ENCODE measurements around the gene SH3PXD2A.

Gene SH3PXD2A

GRCh38 chr10:103723557-103723956, 131.8 kb downstream of the SH3PXD2A start:
- Histone ChIP-seq H3K27ac (ENCODE audit: low read depth, low read length) (no peak overlapping the region), H3K9me3 (ENCODE audit: low read length) (no peaks in the 10 kb centered on the region), H3K4me3 (ENCODE audit: low read depth in 1 of 2, low read length in 2 of 2) (no peak overlapping the region), H3K4me1 (ENCODE audit: insufficient read depth, low read length) (peaks cover 13% of the 10 kb centered on the region), H3K36me3 (ENCODE audit: insufficient read depth, low read length) (peaks cover 17% of the 10 kb centered on the region), H3K27me3 (ENCODE audit: control insufficient read depth in 1 of 2, insufficient read depth in 2 of 2, low read length in 2 of 2) (no peaks in the 10 kb centered on the region), H3K9ac (ENCODE audit: low read length) (no peak overlapping the region)

GRCh38 chr10:103722632-103723031, 132.7 kb downstream of the SH3PXD2A start:
- Histone ChIP-seq H3K4me1 (ENCODE audit: insufficient read depth, low read length) (peaks cover 8% of the 10 kb centered on the region), H3K4me3 (ENCODE audit: low read depth in 1 of 2, low read length in 2 of 2) (no peak overlapping the region), H3K36me3 (ENCODE audit: insufficient read depth, low read length) (peaks cover 17% of the 10 kb centered on the region)

GRCh38 chr10:103720964-103721335, 134.4 kb downstream of the SH3PXD2A start:
- Histone ChIP-seq H3K27ac (ENCODE audit: low read depth, low read length) (no peak overlapping the region), H3K36me3 (ENCODE audit: insufficient read depth, low read length) (peaks cover 17% of the 10 kb centered on the region), H3K4me1 (ENCODE audit: insufficient read depth, low read length) (no peaks in the 10 kb centered on the region), H3K4me3 (ENCODE audit: low read depth in 1 of 2, low read length in 2 of 2) (no peak overlapping the region), H3K9ac (ENCODE audit: low read length) (no peak overlapping the region), H3K27me3 (ENCODE audit: control insufficient read depth in 1 of 2, insufficient read depth in 2 of 2, low read length in 2 of 2) (no peaks in the 10 kb centered on the region), H3K9me3 (ENCODE audit: low read length) (no peaks in the 10 kb centered on the region)

More at GRCh38 chr10:103722632-103723031, 132.7 kb downstream of the SH3PXD2A start:
- no peak overlapping the region for H3K9ac ChIP-seq (ENCODE audit: low read length)
- H3K27ac ChIP-seq (ENCODE audit: low read depth, low read length), result no peak overlapping the region
- H3K27me3 ChIP-seq (ENCODE audit: control insufficient read depth in 1 of 2, insufficient read depth in 2 of 2, low read length in 2 of 2), result no peaks in the 10 kb centered on the region
- H3K9me3 ChIP-seq (ENCODE audit: low read length), result no peaks in the 10 kb centered on the region

GRCh38 chr10:103720328-103720963, 134.9 kb downstream of the SH3PXD2A start:
- Histone ChIP-seq H3K27me3 (ENCODE audit: control insufficient read depth in 1 of 2, insufficient read depth in 2 of 2, low read length in 2 of 2) (no peaks in the 10 kb centered on the region), H3K4me1 (ENCODE audit: insufficient read depth, low read length) (no peaks in the 10 kb centered on the region), H3K9ac (ENCODE audit: low read length) (no peak overlapping the region), H3K27ac (ENCODE audit: low read depth, low read length) (no peak overlapping the region), H3K36me3 (ENCODE audit: insufficient read depth, low read length) (peaks cover 17% of the 10 kb centered on the region), H3K4me3 (ENCODE audit: low read depth in 1 of 2, low read length in 2 of 2) (no peak overlapping the region), H3K9me3 (ENCODE audit: low read length) (no peaks in the 10 kb centered on the region)

GRCh38 chr10:103719036-103719435, 136.3 kb downstream of the SH3PXD2A start:
- no peak overlapping the region for H3K27ac ChIP-seq (ENCODE audit: low read depth, low read length)
- no peak overlapping the region for H3K9ac ChIP-seq (ENCODE audit: low read length)
- no peak overlapping the region for H3K4me3 ChIP-seq (ENCODE audit: low read depth in 1 of 2, low read length in 2 of 2)
- H3K27me3 ChIP-seq (ENCODE audit: control insufficient read depth in 1 of 2, insufficient read depth in 2 of 2, low read length in 2 of 2), result no peaks in the 10 kb centered on the region
- peaks cover 12% of the 10 kb centered on the region for H3K36me3 ChIP-seq (ENCODE audit: insufficient read depth, low read length)
- H3K4me1 ChIP-seq (ENCODE audit: insufficient read depth, low read length), result no peaks in the 10 kb centered on the region
- no peaks in the 10 kb centered on the region for H3K9me3 ChIP-seq (ENCODE audit: low read length)

DNA sequence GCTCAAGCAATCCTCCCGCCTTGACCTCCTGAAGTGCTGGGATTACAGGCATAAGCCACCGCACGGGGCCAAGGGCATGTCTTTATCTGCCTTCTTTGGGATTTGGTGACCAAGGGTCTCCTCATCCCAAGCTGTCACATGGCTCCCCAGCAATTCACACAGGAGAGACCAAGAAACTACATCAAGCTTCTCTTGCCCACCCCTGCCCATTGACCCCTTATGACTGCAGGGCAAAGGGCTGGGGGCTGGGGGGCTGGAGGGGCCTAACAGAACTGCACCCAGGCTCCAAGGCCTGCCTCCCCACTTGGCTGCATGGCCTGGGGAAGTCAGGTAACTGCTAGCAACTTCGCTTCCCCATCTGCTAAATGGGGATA, 137.1 kb downstream of the SH3PXD2A start:
- Histone ChIP-seq H3K27ac (ENCODE audit: low read depth, low read length) (no peak overlapping the region), H3K4me1 (ENCODE audit: insufficient read depth, low read length) (no peaks in the 10 kb centered on the region), H3K27me3 (ENCODE audit: control insufficient read depth in 1 of 2, insufficient read depth in 2 of 2, low read length in 2 of 2) (no peaks in the 10 kb centered on the region), H3K9me3 (ENCODE audit: low read length) (no peaks in the 10 kb centered on the region), H3K4me3 (ENCODE audit: low read depth in 1 of 2, low read length in 2 of 2) (no peak overlapping the region), H3K9ac (ENCODE audit: low read length) (no peak overlapping the region), H3K36me3 (ENCODE audit: insufficient read depth, low read length) (peaks cover 12% of the 10 kb centered on the region)

GRCh38 chr10:103717341-103718246, 137.8 kb downstream of the SH3PXD2A start:
- Histone ChIP-seq H3K9ac (ENCODE audit: low read length) (no peak overlapping the region), H3K4me1 (ENCODE audit: insufficient read depth, low read length) (peaks cover 2% of the 10 kb centered on the region), H3K27me3 (ENCODE audit: control insufficient read depth in 1 of 2, insufficient read depth in 2 of 2, low read length in 2 of 2) (no peaks in the 10 kb centered on the region), H3K27ac (ENCODE audit: low read depth, low read length) (no peak overlapping the region), H3K4me3 (ENCODE audit: low read depth in 1 of 2, low read length in 2 of 2) (no peak overlapping the region), H3K36me3 (ENCODE audit: insufficient read depth, low read length) (peaks cover 5% of the 10 kb centered on the region), H3K9me3 (ENCODE audit: low read length) (no peaks in the 10 kb centered on the region)

DNA sequence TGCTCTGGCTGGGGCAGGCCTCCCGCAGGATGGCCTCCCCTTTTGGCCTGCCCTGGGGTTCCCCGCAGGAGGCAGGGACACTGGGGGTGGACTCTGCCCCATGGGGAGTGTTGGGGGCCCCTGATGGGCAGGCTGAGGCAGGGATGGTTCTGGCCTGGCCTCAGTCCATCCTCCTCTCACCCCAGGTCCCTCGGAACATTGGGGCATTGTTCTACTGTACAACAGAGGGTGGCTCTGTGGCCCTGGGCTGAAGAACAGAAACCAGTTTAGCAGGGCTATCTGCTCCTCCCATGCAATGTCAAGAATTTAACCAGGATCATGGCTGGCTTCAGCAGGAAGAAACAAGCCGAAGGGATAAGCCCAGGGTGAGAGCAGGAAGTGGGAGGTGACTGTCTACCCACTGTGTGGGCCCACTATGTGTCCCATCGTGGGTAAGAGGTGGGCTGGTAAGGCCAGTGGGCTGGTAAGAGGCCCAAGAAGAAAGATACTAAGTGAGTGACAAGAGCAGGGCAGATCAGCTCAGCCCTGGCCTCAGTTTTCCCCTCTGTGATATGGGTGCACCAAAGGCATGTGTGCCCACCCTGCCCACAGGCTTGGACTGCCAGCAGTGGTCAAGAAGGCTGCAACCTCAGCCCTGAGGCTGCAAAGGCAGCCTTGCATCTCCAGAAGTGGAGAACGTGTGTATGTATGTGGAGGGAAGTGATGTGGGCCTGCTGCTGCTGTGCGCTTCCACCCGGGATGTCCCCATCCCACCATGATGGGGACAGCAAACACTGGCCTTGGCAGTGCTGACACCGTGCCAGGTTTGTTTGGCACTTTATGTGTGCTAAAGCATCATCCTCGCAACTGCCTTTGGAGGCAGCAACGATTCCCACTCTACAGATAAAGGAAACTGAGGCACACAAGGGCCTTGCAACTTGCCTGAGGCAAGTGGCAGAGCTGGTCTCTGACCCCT, 138.9 kb downstream of the SH3PXD2A start:
- H3K4me3 ChIP-seq (ENCODE audit: low read depth in 1 of 2, low read length in 2 of 2), result no peak overlapping the region
- no peak overlapping the region for H3K27ac ChIP-seq (ENCODE audit: low read depth, low read length)
- no peaks in the 10 kb centered on the region for H3K9me3 ChIP-seq (ENCODE audit: low read length)
- no peak overlapping the region for H3K9ac ChIP-seq (ENCODE audit: low read length)
- H3K4me1 ChIP-seq (ENCODE audit: insufficient read depth, low read length), result peaks cover 5% of the 10 kb centered on the region
- H3K27me3 ChIP-seq (ENCODE audit: control insufficient read depth in 1 of 2, insufficient read depth in 2 of 2, low read length in 2 of 2), result no peaks in the 10 kb centered on the region
- peaks cover 4% of the 10 kb centered on the region for H3K36me3 ChIP-seq (ENCODE audit: insufficient read depth, low read length)

- no peaks in the 10 kb centered on the region for H3K27me3 ChIP-seq (ENCODE audit: control insufficient read depth in 1 of 2, insufficient read depth in 2 of 2, low read length in 2 of 2)
- peaks cover 5% of the 10 kb centered on the region for H3K4me1 ChIP-seq (ENCODE audit: insufficient read depth, low read length)
- no peak overlapping the region for H3K27ac ChIP-seq (ENCODE audit: low read depth, low read length)
- H3K4me3 ChIP-seq (ENCODE audit: low read depth in 1 of 2, low read length in 2 of 2), result no peak overlapping the region
- H3K9me3 ChIP-seq (ENCODE audit: low read length), result no peaks in the 10 kb centered on the region
- peaks cover 4% of the 10 kb centered on the region for H3K36me3 ChIP-seq (ENCODE audit: insufficient read depth, low read length)
- no peak overlapping the region for H3K9ac ChIP-seq (ENCODE audit: low read length)
These were observed 139.9 kb downstream of the SH3PXD2A start for GRCh38 chr10:103715430-103715829.

GRCh38 chr10:103714232-103714891, 141.0 kb downstream of the SH3PXD2A start:
- H3K27me3 ChIP-seq (ENCODE audit: control insufficient read depth in 1 of 2, insufficient read depth in 2 of 2, low read length in 2 of 2), result no peaks in the 10 kb centered on the region
- no peak overlapping the region for H3K27ac ChIP-seq (ENCODE audit: low read depth, low read length)
- no peak overlapping the region for H3K4me3 ChIP-seq (ENCODE audit: low read depth in 1 of 2, low read length in 2 of 2)
- peaks cover 4% of the 10 kb centered on the region for H3K36me3 ChIP-seq (ENCODE audit: insufficient read depth, low read length)
- H3K9ac ChIP-seq (ENCODE audit: low read length), result no peak overlapping the region
- peaks cover 5% of the 10 kb centered on the region for H3K4me1 ChIP-seq (ENCODE audit: insufficient read depth, low read length)
- H3K9me3 ChIP-seq (ENCODE audit: low read length), result no peaks in the 10 kb centered on the region

GRCh38 chr10:103713676-103714075, 141.7 kb downstream of the SH3PXD2A start:
- H3K36me3 ChIP-seq (ENCODE audit: insufficient read depth, low read length), result no peaks in the 10 kb centered on the region
- H3K9me3 ChIP-seq (ENCODE audit: low read length), result no peaks in the 10 kb centered on the region
- H3K27ac ChIP-seq (ENCODE audit: low read depth, low read length), result no peak overlapping the region
- H3K4me3 ChIP-seq (ENCODE audit: low read depth in 1 of 2, low read length in 2 of 2), result no peak overlapping the region
- no peaks in the 10 kb centered on the region for H3K27me3 ChIP-seq (ENCODE audit: control insufficient read depth in 1 of 2, insufficient read depth in 2 of 2, low read length in 2 of 2)
- peaks cover 5% of the 10 kb centered on the region for H3K4me1 ChIP-seq (ENCODE audit: insufficient read depth, low read length)
- no peak overlapping the region for H3K9ac ChIP-seq (ENCODE audit: low read length)

All from muscle layer of colon (tissue), 2 donors.